ENCODE measurements around the gene UNC79.
A peak's percentile ranks its signal among the peaks of the same experiment; 100 is the strongest.

Gene UNC79

DNA sequence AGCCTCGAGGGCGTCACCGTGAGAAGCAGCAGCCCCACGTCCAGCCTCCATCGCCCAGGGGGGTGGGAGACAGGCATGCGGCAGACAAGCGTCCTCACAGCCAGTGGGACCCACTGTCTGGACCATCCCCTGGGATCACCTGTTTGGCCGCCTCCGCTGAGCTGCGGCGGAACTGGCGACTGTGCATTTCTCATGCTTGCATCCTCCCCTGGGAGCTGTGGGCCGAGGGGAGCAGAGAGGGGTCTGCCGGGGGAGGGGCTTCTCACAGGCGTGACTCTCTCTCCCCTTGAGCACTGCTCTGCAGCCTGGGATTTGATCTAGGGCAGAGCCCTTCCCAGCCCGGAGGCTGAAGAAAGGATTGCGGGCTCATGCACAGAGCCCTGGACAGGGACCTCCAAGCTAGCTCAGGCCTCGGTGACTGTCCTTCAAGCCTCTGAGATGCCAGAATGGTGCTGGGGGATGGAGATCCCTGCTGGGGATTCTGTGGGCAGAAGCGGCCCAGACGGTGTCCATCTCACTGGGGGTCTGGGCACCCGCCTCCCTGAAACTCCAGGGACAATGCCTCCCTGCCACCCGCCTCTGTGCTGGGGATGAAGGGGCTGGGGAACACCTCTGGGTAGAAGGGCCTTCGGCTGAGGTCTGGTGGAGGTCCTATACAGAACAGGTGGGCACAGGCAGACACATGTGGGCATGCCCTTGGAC is 296.5 kb downstream of the UNC79 start:
- FAIRE-seq (no peak), DNase-seq (ENCODE audit: low spot score) (no peak)

DNA sequence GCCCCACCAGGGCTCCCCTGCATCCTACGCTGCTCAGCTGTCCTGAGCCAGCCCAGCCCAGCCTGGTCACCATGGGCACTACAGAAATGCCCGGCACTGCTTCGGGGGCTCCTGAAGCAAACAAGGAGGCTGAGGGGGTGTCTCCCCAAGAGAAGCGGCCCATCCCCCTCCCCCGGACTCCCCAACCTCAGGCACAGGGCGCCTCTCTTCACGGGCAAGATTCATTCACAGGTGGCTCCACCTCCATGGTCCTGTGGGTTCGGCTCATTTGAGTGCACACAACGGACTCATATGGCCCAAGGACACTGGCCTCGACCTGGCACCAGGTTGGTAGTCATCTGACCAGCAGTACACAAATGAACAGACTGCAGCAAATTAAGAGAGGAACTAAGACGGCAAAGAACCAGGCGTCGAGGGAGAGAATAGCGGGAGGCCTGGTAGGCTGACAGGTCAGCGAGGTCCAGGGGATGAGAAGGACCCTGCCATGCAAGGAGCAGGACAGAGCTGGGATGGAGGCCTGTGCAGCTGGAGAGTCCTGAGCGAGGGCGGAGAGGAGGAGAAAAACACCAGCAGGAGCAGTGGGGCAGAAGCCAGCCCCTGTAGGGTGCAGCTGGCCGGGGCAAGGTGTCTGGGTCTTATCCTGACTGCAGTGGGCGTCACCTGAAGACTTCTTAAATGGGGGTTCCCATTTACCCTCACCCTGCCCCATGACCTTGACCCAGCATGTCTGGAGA is 297.3 kb downstream of the UNC79 start:
- no peak for DNase-seq (ENCODE audit: low spot score)
- FAIRE-seq: no peak

DNA sequence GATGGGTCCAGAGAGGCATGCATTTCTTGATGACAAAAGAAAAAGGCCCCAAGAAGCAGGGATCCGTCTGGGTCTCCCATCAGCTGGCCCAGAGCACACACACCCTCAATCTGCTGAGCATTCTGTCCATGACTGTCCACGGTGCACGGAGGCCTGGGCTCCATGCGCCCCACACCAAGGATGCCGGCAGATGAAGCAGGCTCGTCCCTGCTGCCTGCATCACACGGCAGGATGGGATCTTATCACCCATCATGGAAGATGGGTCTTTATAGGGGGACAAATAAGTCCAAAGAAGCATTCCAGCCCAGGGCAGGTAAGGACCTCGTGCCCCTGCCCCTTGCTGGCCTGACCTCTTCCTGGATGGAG is 297.9 kb downstream of the UNC79 start:
- FAIRE-seq (no peak), DNase-seq (ENCODE audit: low spot score) (no peak)

DNA sequence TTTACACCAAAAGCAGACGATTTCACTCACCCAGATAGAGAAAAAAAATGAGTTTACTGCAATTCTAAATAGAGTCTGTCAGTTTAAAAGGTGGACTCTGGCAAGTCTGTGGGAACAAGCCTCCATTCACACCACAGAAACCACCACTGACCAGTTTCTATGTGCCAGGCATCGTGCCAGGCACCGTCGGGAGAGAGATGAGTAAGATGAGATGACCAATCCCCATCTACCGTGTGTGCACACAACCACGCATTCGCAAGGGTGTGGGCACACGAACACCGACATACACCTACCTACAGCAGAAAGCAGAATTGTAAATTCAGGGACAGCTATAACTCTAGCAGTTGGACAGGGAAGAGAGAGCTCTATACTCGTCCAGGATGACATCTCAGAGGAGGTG is 299.3 kb downstream of the UNC79 start:
- FAIRE-seq (no peak), DNase-seq (ENCODE audit: low spot score) (peak; percentile 18)

DNA sequence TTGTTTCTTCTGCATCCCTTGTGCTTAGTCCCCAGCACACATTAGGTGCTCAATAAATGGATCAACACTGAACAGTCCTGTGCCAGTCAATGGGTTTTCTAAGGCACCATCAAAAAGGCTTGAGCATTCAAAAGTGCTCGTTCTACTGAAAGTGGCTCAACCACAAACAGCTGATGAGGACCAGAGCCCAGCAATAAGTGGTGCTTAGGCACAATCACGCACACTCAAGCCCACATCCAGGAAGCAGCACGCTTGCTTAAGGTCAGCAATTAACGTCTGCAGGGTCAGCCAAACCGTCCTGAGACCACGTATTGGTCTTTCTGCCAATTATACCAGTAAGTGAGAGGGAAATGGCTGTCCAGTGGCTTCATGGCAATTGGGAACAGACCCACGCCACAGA is 301.0 kb downstream of the UNC79 start:
- no peak for DNase-seq (ENCODE audit: low spot score)
- FAIRE-seq: no peak

DNA sequence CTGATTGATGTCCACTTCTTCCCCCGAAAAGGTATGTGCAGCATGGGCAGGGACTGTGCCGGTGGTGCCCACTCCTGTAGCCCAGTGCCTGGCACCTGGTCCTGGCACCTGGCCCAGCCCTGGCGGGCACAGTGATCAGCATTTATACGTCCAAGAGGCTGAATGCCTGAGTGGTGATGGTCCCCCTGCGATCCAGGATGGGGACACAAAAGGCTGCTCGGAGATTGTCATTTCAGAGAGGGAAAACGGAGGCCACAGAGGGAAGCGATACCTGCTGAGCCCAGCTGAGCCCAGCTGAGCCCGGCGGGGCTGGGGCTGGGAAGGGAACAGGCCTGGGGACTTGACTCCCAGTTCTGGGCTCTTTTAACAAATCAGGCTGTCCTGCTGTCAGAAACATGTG is 301.8 kb downstream of the UNC79 start:
- FAIRE-seq (no peak), DNase-seq (ENCODE audit: low spot score) (no peak)

DNA sequence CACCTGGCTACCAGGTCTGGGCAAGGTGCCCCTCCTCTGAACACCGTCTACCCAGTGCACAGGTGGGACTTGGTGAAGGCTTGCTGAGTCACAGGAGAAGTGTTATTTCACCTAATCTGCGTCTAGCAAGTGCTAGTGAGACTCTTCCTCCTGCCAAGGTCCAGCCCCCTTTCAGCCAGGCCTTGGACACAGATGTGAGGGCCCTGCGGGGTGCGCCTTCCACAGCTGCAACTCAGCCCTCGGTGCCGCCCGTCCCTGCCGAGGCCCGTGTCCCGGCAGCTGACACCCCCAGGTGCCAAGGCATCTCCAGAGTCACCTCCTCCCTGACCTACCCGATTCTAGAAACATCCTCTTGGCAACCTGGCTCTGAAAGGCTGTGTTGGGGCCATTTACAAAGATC is 302.5 kb downstream of the UNC79 start:
- FAIRE-seq (no peak), DNase-seq (ENCODE audit: low spot score) (no peak)

DNA sequence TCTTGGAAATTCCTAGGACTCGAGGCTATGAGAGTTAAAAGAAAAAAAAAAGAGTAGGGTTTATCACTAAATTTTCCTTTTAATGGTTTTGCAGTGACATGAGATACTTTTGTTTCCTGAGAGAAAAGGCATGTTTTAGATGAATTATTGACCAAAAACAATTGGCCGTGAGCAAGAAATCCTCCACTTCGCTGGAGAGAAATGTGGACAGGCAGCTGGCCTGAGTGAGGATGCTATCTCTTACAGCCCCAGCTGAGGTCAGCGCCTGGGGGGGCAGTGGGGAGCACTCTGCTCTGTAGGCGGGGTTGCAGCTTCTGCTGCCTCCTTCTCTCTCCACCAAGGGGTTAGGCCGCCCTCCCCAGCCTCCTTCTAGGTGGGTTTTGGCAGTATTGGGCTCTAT is 302.9 kb downstream of the UNC79 start:
- no peak for FAIRE-seq
- DNase-seq (ENCODE audit: low spot score): no peak

DNA sequence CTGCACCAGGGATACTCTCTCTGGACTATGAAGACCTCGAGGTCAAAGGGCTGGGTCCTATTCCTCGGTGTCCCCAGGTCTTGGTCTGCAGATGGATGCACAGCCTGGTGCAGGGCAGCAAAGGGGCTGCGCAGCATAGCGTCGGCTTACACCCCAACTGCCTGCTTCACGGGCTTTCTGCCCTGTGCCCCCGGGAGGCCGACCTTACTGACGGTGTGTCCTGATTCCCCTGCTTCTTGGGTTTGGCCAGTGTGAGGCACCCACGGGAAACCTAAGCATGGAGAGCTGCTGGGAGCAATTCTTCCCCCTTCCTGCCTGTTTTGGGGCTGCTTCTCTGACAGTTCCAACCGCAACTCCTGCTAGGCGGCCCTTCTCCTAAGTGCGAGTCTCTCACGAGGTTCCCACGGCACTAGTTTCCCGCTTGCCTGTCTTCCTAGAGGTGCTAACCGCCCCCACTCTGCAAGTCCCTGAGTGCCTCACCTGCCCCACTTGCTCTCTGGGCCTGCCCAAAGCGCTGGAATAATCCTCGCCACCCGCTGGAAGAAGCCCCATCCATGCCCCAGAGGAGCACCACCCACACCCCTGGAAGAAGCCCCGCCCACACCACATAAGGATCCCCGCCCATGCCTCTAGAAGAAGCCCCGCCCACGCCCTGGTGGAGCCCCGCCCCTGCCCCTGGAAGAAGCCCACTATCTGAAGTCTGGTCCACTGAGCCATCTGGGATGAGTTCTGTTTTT is 303.5 kb downstream of the UNC79 start:
- DNase-seq (ENCODE audit: low spot score) (no peak), FAIRE-seq (no peak)

DNA sequence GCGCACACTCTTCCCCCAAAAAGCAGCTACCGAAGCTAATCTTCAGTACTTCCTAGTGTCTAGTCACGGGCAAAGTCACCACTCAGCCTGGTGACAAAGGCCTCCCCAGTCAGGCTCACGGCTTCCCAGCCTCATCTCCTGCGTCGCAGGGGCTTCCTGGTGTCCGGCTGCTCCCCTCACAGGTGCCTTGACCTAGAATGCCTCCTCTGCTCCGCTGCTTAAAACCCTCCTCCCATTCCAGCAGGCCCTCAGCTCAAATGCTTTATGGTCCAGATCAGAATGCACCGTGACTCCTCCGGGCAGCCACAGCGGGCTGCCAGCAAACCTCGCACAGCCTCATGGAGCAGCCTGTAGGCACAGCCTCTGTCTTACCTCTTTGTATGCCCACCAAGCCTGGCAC is 304.5 kb downstream of the UNC79 start:
- no peak for DNase-seq (ENCODE audit: low spot score)
- no peak for FAIRE-seq

DNA sequence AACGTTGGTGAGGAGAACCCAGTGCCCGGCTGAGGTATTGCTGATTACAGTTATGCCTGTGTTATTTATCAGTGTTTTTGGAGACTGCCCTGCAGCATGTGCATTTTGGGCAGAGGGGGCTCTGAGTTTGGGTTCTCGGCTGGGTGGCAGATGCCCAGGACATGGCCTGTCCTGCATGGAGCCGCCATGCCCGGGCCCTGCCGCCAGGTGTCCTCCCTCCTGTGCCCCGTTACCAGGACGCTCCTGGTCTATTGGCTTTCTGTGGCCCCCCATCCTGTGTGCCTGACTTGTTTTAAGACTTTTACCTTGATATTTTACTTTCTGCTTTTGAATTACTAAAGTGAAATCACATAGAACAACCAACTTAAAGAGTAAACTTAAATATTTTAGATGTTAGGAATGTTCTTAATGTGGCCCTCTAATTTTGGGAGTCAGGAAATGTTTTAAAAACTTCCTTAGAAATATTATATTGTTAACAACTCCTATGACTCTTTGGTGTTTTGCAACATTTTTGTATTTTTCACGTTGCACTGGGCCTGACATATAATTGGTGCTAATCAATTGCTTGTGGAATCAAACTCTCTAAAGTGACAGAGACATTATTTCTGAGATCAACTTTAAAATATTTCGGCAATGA is 305.8 kb downstream of the UNC79 start:
- DNase-seq (ENCODE audit: low spot score) (peak; percentile 11), FAIRE-seq (no peak)

DNA sequence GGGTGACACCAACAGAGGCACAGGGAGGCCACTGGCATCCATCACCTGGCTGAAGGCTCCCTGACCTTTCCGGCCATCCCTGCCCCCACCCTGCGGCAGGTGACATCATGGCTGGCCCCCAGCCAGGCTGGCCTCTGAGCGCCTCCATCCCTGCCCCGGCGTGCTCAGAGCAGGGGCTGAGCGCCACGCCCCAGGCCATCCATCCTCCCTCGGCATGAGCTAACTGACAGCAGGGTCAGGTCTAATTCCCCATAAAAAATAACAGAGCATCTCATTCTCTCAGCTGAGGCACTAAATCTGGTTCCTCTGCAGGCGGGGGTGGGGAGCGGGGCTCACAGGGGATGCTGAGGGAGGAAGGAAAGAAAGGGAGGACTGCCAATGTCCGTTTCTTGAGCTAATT is 306.9 kb downstream of the UNC79 start:
- DNase-seq (ENCODE audit: low spot score) (no peak), FAIRE-seq (no peak)

DNA sequence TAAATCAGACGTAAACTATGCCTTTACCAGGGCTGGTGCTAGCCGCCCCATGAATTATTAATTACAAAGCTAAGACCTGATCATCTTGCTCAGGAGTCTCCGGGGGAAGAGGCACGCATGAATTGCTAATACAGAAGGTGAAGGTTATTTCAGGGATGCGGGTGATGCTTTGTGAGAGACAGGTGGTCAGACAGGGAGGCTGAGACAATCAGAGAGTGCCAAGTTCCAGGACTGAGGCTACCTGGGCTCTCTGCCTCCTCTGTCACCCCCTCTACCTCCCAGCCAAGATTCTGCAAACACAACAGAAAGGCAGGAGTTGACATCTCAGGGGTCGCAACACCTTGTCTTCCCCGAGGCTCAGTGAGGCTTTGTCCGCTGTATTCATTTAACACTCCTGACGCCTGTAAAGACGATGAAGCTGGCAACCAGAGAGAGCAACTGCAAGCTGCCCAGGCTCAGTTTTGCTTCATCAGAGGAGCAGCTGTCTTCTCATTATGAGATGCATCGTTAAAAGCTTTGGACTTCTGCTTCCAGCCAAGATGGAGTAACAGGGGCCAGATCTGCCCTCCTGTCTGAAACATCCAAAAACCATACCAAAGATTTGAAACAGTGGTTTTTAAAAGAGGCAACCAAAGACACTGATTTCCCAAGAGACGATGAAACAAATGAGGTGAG is 311.0 kb downstream of the UNC79 start:
- no peak for FAIRE-seq

DNA sequence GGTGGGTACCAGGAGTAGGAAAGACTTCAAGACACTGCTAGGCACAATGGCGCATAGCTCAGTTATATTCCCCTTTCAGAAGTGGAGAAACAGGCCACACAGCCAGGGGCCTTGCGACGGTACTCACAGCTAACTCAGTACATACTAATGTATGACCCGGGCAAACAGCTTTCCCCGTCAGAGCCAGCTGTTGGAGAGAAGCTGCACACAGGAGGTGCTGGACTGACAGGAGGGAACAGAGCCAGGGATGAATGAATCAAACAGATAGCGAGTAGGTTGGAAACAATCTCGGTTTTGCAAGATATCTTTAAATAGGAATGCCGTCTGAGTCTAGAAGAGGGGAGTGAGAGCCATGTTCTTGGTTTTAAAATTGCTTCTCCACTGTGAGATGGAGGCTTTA is 312.0 kb downstream of the UNC79 start:
- FAIRE-seq: no peak
- no peak for DNase-seq (ENCODE audit: low spot score)

More for the DNA sequence above, 311.0 kb downstream of the UNC79 start:
- no peak for DNase-seq (ENCODE audit: low spot score)

DNA sequence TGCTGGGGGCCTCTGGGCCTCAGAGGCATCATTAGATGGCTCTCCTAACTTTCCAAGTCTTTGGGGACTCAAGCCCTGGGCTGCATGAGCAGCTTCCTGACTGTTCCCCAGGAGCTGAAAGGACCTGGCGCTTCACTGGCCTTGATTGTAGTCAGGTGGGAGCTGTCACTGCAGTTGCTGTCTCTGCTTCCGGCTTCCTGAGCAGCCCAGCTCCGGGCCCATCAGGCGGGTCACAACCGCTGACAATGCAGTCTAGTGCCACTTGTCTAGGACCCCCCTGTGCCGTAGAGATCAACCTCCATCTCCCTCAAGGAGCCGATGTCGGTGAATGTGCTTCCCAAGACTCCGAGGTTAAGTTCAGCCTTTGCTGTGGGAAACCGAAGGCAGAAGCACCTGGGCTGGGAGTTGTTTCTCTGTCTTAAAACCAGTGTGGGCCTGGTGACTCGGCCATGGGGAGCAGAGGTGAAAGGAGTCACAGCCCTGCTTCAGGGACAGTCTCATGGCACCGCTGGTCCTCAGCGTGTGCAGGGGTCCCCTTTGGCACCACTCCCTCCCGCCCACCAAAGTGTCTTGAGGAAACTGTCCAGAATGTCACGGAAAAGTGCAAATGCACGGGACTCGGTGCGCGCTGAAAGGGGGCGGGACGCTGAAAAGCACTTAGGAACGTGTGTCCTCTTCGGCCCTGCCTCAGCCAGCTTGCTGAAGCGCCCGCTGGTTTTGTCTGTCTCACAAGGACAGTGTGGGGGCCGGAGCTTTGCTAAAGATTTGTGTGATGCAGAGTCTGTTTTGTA is 312.7 kb downstream of the UNC79 start:
- no peak for FAIRE-seq
- DNase-seq (ENCODE audit: low spot score): no peak

DNA sequence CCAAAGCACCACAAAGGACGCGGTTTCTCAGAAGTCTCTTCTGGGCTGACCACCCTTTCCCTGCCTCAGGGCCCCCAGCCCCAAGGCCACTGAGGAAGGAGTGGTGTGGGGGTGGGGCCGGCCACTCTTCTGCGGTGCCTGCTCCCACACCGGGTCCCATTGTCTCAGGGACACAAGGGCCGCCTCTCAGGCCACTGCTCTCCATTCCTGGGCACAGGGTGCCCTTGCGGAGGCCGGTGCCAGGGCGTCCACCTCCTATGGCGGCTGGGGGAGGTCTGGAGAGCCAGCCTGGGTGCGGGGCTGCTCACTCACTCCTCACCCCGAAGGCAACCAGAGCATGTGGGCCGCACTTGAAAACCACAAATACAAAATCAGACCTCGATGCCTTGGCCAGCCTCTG is 313.4 kb downstream of the UNC79 start:
- FAIRE-seq: no peak
- no peak for DNase-seq (ENCODE audit: low spot score)

DNA sequence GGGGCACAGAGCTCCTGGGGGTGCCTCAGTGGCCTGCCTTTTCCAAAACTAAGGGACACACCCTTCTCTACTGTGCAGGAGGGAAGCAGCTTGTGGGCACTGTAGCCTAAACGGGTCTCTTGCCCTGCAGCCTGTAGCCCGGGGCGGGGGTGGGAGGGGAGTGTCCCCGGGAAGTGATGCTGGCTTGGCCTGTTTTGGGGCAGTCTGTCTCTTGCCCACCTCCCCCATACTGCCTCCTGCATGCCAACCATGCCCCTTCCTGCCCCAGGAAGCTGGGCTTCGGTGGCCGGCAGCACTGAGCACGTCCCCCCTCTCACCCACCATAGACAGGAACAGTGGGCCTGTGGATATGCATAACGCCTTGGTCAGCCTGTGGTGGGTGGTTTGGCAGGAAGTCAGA is 314.1 kb downstream of the UNC79 start:
- FAIRE-seq (no peak), DNase-seq (ENCODE audit: low spot score) (no peak)

DNA sequence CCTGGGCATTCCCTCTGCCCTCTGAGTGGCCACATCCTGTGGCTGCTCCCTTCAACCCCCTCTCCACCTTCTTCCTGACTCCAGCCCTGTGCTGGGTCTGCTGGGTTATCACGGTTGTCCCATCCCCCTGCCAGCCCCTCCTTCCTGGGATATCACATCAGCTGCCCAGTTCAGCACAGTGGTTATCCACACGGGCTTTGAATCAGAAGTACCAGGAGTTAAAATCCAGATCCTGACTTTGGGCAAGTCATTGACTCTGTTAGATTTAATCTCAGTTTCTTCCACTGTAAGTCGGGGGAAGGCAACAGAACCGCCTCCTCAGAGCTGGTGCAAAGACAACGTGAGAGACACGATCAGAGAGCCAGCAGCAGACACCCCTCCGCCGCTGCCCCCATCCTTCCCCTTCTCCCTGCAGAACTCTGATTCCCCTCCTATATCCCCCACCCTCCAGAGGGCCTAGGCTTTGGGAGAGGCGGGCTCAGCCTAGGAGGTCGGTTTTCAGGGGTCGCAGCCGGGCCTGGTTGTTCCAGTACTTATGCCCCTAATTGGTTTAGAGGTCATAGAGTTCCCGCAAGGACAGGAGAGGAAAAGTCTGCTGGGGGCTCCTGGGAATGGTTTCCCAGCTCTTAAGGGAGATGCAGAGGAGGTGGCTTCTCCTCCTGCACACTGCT is 315.0 kb downstream of the UNC79 start:
- no peak for FAIRE-seq
- no peak for DNase-seq (ENCODE audit: low spot score)

DNA sequence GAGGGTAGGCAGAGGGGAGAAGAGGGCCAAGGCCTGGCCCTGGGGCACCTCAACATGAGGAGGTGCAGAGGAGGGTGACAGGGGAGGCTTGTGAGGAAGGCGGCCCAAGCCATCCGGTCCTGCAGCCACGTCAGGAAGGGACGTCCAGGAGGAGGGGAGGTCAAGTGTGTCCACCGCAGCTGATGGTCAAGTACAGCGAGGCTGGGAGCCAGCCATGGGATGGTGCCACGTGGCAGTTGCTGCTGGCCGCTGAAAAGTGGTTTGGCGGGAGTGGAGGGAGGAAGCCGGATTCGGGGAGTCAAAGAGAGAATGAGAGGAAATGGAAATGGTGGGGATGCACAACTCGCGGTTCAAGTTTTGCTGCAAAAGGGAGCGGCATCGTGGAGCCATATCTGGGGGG is 316.4 kb downstream of the UNC79 start:
- FAIRE-seq (no peak), DNase-seq (ENCODE audit: low spot score) (no peak)

DNA sequence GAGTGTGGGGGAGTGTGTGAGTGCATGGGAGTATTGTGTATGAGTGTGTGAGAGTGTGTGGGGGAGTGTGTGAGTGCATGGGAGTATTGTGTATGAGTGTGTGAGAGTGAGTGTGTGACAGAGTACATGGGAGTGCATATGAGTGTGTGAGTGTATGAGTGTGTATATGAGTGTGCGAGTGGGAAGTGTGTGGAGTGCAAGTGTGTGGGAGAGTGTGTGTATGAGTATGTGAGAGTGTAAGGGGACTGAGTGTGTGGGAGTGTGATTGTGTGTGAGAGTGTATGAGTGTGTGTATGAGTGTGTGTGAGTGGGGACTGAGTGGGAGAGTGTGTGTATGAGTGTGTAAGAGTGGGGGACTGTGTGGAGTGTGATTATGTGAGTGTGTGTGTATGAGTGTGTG is 316.8 kb downstream of the UNC79 start:
- no peak for FAIRE-seq
- no peak for DNase-seq (ENCODE audit: low spot score)
